HG02885 (cell line): ENCODE results near the gene GFRA3.
"Not testable (repeated sequence)": the region's sequence is repeated elsewhere in the genome, so short reads cannot be mapped to it uniquely, and the experiment has no call there.

ENCODE experiments used
- ATAC-seq: cut with Tn5 transposase; IDR thresholded peaks from one replicate; pipeline ENCODE4 v1.9.1; 2021; ENCODE audit warnings: mild to moderate bottlenecking; ENCODE audit not compliant: unreplicated experiment, poor library complexity

GFRA3 gene, protein sequence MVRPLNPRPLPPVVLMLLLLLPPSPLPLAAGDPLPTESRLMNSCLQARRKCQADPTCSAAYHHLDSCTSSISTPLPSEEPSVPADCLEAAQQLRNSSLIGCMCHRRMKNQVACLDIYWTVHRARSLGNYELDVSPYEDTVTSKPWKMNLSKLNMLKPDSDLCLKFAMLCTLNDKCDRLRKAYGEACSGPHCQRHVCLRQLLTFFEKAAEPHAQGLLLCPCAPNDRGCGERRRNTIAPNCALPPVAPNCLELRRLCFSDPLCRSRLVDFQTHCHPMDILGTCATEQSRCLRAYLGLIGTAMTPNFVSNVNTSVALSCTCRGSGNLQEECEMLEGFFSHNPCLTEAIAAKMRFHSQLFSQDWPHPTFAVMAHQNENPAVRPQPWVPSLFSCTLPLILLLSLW

DNA sequence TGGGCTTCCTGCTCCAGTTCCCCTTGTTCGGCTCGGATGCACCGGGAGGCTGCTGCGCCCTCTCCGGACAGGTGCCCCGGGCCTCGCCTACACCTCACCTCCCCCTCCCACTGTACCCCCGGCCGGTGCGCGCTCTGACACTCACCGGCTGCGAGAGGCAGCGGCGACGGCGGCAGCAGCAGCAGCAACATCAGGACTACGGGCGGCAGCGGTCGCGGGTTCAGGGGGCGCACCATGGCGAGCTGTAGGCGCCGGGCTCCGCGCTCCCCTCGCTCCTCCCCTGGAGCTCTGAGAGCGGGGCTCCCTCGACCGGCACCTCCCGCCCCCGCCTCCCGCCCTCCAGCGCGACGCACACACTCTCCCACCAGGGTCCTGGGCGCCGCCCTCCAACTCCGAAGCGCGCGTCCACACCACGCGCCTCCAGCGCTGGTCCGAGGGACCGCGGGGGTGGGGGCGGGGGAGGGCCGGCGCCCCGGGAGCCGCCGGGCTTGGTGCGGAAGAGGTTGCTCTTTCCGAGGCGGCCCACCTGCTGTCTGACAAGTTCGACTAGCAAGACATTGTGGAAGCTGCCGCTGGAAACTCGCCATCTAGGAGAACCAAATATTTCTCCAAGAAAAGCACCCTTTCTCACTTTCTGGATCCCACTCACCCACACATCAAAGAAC, at the start of gene GFRA3:
Gene GFRA3 (minus strand): TSS at position 433 of the 665 bp plus-strand sequence. CDS start 197 bp downstream, at position 236.
- ATAC-seq = no peak

DNA sequence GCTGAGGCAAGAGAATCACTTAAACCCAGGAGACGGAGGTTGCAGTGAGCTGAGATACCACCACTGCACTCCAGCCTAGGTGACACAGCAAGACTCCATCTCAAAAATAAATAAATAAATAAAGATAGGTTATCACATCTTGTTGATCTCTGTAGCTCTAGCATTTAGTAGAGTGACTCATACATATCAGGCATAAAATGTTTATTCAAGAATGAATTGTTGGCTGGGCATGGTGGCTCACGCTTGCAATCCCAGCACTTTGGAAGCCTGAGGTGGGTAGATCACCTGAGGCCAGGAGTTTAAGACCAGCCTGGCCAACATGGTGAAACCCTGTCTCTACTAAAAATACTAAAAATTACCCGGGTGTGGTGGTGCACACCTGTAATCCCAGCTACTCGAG, 43.8 kb upstream of the GFRA3 start:
- ATAC-seq = not testable (repeated sequence)

DNA sequence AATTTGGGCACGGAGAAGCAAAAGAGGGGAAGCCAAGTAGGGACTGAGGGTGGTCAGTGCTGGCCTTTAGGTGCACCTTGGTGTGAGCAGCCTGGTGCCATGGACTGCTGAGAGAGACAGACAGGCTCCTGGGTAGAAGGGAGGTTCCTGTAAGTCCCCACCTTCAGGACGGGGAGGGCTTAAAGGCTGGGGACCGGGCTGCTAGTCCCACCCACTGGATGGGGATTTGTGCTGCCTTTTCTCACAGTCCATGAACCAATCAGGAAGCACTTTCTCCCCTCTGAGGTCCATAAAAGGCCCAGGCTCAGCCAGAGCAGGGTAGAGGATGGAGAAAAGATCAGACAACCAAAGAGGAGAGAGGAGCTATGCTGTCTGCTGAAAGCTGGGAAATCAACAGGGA, 41.9 kb upstream of the GFRA3 start:
- no peak for ATAC-seq

DNA sequence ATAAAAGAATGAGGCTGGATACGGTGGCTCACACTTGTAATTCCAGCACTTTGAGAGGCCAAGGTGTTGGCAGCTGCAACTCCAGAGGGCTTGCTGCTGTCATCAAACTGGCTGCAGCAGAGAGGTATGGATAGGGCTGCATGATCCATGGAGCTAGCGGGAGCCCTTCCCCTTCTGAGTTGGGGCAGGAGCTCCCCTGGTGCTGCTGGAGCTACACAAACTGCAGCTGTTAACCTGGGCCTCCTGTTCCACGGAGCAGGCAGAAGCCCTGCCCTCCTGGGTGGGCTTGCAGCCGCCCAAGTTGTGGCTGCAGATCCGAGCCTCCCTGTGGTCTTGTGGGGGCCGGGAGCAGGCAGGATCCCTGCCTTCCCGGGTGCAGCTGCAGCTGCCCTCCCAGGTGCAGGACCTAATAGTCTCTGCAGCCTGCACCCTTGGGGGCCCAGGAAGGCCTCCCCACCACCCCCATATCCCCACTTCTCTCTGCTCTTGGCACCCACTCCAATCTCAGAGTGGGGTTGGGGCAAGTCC, 41.4 kb upstream of the GFRA3 start:
- no peak for ATAC-seq

DNA sequence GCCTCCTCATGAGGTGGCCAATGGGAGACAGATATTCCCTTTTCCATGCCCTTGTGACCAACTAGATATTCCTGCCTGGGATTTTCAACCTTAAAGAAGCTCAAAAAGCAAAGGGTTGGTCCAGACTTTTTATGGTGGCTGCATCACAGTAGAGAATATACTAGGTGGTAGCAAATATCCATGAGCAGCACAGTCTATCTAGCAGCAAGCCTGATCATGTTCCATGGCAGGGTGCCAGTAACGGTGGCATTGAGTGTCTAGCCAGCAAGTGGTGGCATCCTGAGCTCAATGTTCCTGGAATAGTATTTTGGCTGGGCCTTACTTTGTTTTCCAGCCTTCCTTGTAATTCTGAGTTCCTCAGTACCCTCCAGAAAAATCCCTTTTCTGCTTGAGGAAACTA, 31.4 kb upstream of the GFRA3 start:
- no peak for ATAC-seq

DNA sequence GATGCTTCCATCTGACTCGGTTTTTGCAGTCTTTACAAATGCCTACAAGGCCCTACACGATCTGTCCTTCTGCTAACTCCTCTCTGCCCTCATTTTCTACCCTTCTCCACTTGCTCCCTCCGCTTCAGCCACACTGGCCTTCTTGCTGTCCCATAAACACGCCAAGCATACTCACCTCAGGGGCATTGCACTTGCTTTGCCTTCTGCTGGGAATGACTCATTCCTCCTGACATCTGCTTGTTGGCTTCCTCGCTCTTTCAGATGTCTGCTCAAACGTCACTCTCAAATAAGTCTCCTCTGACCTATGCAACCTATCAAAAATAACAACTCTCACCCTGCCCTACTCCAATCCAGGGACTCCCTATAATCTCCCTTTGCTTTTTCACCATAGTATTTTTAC, 29.0 kb upstream of the GFRA3 start:
- no peak for ATAC-seq

DNA sequence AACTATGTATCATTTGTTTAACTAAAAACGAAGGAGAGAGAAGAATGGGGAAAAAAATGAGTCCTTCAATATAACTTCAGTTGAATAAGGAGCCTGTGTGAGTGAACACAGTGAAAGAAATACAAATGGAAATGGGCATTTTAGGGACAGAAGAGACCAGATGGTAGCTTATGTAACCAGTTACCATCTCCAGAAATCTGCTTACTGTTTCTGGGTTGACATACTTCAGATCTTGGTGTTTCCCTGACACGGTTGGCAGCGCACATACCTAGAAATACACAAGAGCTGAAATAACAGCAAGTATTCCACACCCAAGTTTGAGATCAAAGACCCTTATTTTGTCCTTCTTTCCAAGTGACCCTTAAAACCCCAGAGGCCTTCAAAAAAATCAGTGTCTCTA, 14.9 kb upstream of the GFRA3 start:
- ATAC-seq = no peak

DNA sequence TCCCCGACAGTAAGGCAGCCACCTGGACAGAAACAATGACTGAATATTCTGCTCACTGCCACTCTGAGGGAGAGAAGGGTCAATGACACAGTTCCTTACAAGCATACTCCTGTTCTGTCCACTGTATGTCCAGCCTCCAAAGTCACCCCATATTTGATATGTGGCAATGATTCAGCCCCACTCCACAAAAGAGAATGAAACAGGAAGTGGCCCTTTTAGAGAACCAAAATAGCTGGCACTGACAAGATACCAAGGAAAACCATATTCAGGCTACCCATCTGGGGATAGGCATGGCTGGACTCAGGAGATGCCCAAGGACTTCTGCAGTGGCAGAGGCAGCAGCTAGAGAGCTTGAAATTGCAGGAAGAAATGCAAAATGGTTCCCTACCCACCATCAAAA, 12.8 kb upstream of the GFRA3 start:
- no peak for ATAC-seq

DNA sequence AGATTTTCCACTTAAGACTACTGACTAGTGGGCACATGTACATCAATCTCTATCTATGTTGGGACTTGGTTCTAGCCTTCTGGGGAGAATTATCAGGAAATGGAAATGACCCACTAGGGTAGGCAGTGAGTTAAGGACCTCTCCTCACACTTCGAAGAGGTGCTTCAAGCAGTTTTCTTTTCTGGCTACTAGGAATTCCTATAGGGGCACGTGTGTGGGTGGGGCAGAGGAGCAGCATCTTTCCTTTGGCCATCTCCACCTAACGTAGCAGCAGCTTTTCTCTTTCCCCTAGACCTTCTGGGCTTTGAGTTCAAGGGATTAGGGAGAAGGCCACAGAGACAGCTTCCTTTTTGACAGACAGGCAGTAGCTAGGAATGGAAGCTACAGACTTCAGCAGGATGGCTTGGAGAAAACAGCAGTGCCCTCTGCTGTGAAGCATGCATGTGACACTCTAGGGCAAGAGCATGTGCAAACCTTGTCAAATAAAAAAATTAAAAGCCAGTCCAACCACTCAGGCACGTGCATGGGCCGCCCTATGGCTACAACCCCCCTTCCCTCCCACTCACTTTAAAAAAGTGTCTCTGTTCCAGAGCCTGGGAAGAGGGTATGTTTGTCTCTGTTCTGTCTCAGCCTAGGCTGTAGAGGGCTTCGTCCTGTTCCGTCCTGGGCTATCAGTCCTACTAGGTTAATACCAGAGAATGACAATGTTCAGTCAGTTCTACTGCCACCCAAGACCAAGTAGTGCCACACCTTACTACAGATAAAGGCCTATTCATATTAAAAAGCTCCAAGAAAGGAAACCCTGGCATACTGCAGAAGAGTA, 8.7 kb upstream of the GFRA3 start:
- ATAC-seq = no peak

DNA sequence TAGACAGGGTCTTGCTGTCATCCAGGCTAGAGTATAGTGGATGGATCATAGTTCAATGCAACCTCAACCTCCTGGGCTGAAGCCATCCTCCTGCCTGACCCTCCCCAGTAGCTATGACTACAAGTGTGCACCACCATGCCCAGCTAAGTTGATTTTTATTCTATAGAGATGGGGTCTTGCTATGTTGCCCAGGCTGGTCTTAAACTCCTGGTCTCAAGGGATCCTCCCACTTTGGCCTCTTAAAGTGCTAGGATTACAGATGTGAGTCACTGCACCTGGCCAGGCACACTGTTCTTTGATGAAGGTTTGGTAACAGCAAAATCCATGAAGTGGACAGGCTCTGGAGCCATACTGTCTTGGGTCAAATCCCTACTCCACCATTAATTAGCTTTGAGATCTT, 6.5 kb upstream of the GFRA3 start:
- ATAC-seq = no peak

DNA sequence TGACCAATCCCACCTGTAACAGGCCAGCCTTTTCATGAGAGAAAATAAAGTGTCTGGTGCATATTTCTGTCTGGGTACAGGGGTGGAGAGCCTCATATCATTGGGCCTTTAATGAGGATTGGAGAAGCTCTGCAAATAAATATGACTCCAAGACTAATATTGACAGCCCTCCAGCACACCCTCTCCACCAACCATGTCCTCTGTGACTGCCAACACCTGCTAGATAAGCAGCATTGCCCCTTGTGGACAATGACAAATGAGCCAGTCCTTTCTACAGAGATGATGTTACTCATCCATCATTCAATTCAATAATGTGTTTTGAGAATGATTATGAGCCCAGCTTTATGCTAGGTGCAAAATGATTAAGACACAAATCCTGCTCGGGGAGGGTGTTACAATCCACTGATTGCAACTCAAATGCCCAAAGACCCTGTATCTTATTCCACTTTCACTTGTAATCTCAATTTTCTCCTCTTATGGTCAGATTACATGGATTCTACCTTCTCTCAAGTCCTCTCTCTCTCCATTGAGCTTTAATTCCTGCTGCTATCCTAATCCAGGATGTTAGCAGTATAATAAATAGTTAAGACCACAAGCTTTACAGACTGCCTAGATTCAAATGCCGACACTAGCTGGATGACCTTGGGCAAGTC, 2.1 kb upstream of the GFRA3 start:
- no peak for ATAC-seq

DNA sequence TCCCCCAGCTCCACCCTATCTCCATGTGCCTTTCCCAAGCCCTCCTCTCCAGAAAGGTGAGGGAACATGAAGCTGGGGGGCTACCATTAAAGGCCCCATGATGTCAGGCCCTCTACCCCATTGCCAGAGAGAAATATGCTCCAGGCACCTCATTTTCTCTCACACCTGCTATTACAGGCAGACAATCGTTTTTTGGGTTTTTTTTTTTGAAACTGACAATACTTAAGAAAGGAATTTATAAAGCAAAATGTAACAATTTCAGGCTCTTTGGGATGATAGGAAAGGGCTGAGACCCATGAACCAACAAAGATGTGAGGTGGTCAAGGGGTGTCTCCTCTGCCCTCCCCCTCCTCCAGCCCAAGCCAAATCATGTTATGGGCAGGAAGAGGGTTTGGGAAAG, 1.5 kb upstream of the GFRA3 start:
- ATAC-seq = no peak

DNA sequence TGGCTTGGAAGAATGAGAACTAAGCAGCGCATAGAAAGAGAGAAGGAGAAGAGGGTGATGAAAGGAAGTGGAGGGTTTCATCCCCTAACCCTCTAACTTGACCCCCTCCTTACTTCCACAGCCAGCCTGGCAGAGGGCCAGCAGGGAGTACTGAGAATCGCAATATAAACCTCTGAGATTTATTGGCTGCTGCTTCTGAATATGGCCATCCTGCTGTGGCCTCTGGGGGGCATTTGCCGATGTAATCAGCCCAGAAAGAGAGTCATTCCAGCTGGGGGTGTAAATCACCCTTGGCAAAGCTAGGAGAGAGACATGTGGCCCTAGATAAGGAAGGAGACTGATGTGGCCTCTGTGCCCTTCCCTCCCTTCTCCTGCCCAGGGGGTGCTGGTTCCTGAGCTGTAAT, 960 bp upstream of the GFRA3 start:
- no peak for ATAC-seq

DNA sequence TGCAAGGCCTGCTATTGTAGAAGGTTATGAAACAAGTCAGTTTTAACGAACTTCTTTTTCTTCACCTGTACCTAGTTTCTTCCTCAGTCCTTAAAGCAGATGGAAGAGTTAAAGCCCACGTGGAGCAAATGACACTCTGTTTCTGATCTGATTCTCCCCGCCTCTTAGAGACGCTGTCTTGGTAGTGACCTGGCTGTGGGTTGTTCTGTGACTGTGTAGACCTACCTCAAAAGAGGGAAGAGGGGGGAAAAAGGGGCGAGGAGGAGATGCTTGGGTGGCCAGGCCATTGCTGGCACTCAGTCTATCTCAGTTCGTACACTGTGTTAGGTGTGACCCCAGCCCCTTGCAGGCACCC, 610 bp downstream of the GFRA3 start:
- ATAC-seq = no peak

DNA sequence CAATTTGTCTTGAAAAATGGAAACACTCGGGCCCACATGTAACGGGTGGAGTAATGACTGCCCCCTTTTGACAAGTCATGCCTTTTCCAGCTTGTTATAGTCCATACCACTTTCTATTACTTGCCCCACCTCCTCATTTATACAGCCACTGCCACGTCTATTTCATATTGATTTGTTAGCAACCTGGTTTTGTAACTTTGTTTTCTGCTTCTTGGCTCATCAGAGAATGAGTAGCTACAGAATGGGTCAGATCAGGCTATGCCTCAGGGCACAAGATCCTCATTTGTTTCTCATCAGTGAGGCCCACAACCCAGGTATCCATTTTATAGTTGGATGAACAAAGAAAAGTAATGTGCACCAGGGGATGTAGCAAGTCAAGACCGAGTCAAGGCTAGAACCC, 1.7 kb downstream of the GFRA3 start:
- no peak for ATAC-seq

DNA sequence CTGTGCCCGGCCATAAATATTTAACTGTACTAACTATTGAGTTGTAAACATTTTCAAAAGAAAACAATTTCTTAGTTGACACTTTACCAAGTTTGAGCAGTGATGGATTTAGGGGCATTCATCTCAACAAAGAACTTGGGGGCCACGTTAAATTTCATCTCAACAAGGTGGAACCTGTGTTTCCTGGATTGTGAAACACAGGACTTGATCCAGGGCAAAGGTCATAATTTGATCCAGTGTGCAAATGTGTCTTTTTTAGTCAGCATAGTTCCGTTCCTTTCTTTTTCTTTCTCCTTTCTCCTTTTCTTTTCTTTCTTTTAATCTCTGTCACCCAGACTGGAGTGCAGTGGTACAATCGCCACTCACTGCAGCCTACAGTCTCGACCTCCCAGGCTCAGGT, 3.1 kb downstream of the GFRA3 start:
- no peak for ATAC-seq

DNA sequence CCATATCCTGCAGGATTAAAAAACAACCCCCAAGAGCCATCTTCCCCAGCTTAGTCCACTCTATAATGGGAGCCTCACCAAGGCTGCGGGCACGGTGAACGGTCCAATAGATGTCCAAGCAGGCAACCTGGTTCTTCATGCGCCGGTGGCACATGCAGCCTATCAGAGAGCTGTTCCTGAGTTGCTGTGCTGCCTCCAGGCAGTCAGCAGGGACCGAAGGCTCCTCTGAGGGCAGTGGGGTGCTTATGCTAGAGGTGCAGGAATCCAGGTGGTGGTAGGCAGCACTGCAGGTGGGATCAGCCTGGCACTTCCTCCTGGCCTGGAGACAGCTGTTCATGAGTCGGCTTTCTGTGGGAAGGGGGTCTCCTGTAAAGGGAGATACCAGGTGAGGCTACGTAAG, 10.2 kb downstream of the GFRA3 start:
- ATAC-seq = no peak

DNA sequence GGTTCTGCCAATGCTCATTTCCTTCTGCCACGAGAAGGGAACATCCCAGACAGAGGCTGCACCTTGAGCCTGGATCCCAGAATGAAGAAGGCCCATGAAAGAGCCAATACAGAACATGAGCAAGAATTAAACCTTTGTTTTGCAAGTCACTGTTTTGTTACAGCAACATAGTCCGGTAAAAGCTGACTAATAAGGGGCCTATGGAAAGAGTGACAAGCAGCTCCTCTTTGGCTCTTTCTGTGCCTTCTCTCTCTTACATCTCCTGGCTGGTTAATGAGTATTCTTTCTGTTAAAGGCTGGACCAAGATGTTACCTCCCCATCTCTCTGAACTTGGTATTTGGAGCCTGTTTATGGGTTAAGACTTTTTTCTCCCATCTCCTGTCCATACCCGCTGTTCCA, 10.8 kb downstream of the GFRA3 start:
- ATAC-seq = no peak

DNA sequence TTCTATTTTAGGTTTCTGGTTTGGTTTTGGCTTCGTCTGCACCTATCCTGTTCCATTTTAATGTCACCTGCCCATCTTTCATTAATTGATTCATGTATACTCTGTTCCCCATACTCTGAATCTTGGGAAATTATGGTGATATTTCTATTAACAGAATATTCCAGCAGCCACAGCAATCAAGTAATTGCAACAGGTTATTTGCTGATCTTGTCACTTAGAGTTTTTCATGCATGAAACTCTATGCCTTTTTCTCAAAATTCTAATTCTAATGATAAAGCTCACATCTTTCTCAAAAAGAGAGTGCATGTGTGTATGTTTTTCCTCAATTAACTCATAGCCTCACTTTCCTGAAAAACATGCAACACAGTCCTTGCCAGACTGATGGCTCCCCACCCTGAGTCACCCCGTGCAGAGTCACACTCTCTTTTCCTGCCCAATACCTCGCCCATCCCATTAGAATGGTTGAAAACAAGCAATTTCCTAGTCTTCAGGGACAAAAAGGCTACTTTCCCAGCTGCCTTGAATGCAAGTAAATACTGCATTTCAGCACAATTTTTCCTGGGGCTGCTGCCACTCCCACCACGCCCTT, 15.6 kb downstream of the GFRA3 start:
- ATAC-seq = no peak

DNA sequence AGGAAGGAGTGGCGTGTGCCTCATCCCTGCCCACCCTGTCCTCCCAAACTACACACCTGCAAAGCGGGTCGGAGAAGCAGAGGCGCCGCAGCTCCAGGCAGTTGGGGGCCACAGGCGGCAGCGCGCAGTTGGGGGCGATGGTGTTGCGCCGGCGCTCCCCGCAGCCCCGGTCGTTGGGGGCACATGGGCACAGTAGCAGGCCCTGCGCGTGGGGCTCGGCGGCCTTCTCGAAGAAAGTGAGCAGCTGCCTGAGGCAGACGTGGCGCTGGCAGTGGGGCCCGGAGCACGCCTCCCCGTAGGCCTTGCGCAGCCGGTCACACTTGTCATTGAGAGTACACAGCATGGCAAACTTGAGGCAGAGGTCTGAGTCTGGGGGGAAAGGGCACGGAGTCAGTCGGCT, 16.8 kb downstream of the GFRA3 start:
- no peak for ATAC-seq
